Lower lobe of right lung (tissue), 2 donors: Measurements from ENCODE around the gene TMED7. TPM values are rescaled to one million over a fixed set of nuclear protein-coding genes. Genes with fewer than 3 reads are reported as not detected.

Experiments
- ATAC-seq, 2 donors: fragments of 200-7000 bp; cut with Tn5 transposase; one replicate each; pipeline ENCODE4 v1.9.1; 2020 to 2022; ENCODE audit warnings: mild to moderate bottlenecking in 2 of 2, moderate library complexity in 2 of 2
- DNase-seq: peaks from one replicate; pipeline ENCODE4 v3.0.0-alpha.2; 2020
- H3K27ac ChIP-seq: fragments of 200-600 bp; one replicate; pipeline ENCODE4 v1.8.0; 2022
- H3K27me3 ChIP-seq: fragments of 200-600 bp; one replicate; pipeline ENCODE4 v1.8.0; 2022; ENCODE audit warnings: low read depth
- H3K36me3 ChIP-seq: fragments of 200-600 bp; one replicate; pipeline ENCODE4 v1.8.0; 2022; ENCODE audit warnings: mild to moderate bottlenecking
- H3K4me1 ChIP-seq: fragments of 200-600 bp; one replicate; pipeline ENCODE4 v1.8.0; 2022
- H3K4me3 ChIP-seq: fragments of 200-600 bp; one replicate; pipeline ENCODE4 v1.8.0; 2022; ENCODE audit warnings: mild to moderate bottlenecking
- H3K9me3 ChIP-seq: fragments of 200-600 bp; one replicate; pipeline ENCODE4 v1.8.0; 2022
- CTCF ChIP-seq: fragments of 200-600 bp; IDR thresholded peaks from one replicate; pipeline ENCODE4 v1.8.0; 2022; ENCODE audit warnings: antibody characterized with exemption, mild to moderate bottlenecking
- intact Hi-C: fragments of 100-400 bp; cut with DNase I; formaldehyde crosslinking; loops from one replicate; pipeline ENCODE4 v1.11.0; 2022
- total RNA-seq: library from RNA; stranded (reverse); fragmentation: NEBNext Ultra II Directional; extraction: Animal tissue kit (Norgen Biotek cat#: 25700); gene quantifications from one replicate; pipeline ENCODE4 v1.2.1, GENCODE V29; 2021
- donor health status: DM: no; HTN: yes; CAD: no; lungs with severe emphysema.

TMED7 gene
- total RNA-seq, 1 donor from 2014 or later: 82.2 TPM

DNA sequence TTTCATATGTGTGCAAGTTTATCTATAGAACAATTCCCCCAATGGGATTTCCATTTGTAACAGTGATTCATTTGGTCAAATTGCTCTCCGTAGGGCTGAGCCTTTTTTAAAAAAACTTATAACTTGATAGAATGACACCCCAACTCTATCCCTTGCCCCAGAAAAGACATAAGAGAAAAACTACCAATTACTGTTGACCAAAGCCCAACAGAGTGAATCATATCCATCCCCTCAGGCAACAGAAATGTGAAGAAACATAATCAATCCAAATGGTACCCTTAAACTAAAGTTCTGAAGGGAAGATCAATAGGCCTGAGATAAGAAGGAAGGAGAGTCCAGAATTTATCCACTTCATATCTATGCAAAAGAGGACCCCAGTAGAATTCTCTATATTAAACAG is 41.3 kb downstream of the TMED7 start:
- intact Hi-C loops: no loop called here
- H3K36me3 ChIP-seq: no peaks in the 10 kb centered on the region
- no peak for TF ChIP-seq CTCF
- H3K4me3 ChIP-seq: no peak overlapping the region
- no peaks in the 10 kb centered on the region for H3K9me3 ChIP-seq
- ATAC-seq (no peak), DNase-seq (no peak)
- no peaks in the 10 kb centered on the region for H3K27me3 ChIP-seq
- H3K27ac ChIP-seq: no peak overlapping the region
- no peaks in the 10 kb centered on the region for H3K4me1 ChIP-seq

DNA sequence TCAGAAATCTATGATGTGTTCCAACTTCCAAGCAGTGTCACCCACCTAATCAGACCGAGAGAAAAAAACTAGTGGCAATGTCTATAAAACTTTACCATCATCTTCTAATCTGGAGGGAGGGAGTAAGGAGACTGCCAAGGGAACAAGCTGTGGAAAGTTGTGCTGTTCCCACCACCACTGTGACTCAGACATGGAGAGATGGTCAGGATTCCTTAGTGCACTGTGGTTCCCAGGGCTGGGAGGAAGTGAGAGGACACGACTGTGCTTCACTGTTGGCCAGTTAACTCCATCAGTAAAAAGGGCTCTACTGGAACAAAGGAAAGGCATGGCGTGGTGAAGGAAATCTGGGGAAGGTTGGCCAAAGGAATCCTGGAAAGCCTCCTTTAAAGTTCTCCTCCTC is 42.4 kb downstream of the TMED7 start:
- Histone ChIP-seq H3K27me3 (no peaks in the 10 kb centered on the region), H3K4me3 (no peak overlapping the region), H3K4me1 (no peaks in the 10 kb centered on the region), H3K36me3 (no peaks in the 10 kb centered on the region), H3K27ac (no peak overlapping the region), H3K9me3 (no peaks in the 10 kb centered on the region)
- no peak for TF ChIP-seq CTCF
- intact Hi-C loops: no loop called here
- DNase-seq (no peak), ATAC-seq (no peak)

- H3K27me3 ChIP-seq: no peaks in the 10 kb centered on the region
- H3K4me3 ChIP-seq: no peak overlapping the region
- intact Hi-C loops: no loop called here
- ATAC-seq: no peak
- TF ChIP-seq CTCF: no peak
- no peak for DNase-seq
- no peaks in the 10 kb centered on the region for H3K4me1 ChIP-seq
- H3K9me3 ChIP-seq: no peaks in the 10 kb centered on the region
- H3K36me3 ChIP-seq: peaks cover 6% of the 10 kb centered on the region
- no peak overlapping the region for H3K27ac ChIP-seq
Measured at GRCh38 chr5:115580941-115581340, 44.9 kb downstream of the TMED7 start.

- H3K36me3 ChIP-seq: peaks cover 6% of the 10 kb centered on the region
- TF ChIP-seq CTCF: no peak
- no peak overlapping the region for H3K4me3 ChIP-seq
- no peaks in the 10 kb centered on the region for H3K4me1 ChIP-seq
- no peak for DNase-seq
- intact Hi-C loops: no loop called here
- no peaks in the 10 kb centered on the region for H3K27me3 ChIP-seq
- H3K9me3 ChIP-seq: no peaks in the 10 kb centered on the region
- no peak for ATAC-seq
- H3K27ac ChIP-seq: no peak overlapping the region
Measured at GRCh38 chr5:115579747-115580173, 46.1 kb downstream of the TMED7 start.

DNA sequence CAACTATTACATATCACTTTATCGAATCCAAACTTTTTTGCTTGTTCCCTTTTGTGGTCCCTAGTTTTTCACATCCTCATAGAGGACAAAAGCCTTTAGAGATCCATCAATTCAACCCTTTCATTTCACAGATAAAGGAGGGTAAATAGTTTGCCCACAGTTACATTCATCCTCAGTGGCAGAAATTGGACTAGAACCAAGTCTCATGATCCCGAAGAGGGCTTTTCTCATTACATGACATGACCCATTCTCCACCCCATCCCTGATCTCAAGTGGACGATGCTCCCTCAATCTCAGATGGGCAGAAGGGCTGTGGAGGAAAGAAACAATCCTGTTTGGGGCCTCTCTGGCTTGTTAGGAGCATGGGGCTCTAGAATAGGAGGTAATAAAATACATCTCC is 46.6 kb downstream of the TMED7 start:
- no peaks in the 10 kb centered on the region for H3K9me3 ChIP-seq
- peaks cover 6% of the 10 kb centered on the region for H3K36me3 ChIP-seq
- H3K4me3 ChIP-seq: no peak overlapping the region
- no peak overlapping the region for H3K27ac ChIP-seq
- no peak for ATAC-seq
- no peaks in the 10 kb centered on the region for H3K27me3 ChIP-seq
- no peak for TF ChIP-seq CTCF
- DNase-seq: no peak
- H3K4me1 ChIP-seq: no peaks in the 10 kb centered on the region
- intact Hi-C loops: no loop called here

- no peaks in the 10 kb centered on the region for H3K9me3 ChIP-seq
- H3K27me3 ChIP-seq: no peaks in the 10 kb centered on the region
- H3K4me1 ChIP-seq: no peaks in the 10 kb centered on the region
- no peak for TF ChIP-seq CTCF
- H3K27ac ChIP-seq: no peak overlapping the region
- ATAC-seq (no peak), DNase-seq (no peak)
- peaks cover 6% of the 10 kb centered on the region for H3K36me3 ChIP-seq
- intact Hi-C loops: no loop called here
- no peak overlapping the region for H3K4me3 ChIP-seq
Measured at GRCh38 chr5:115578657-115579056, 47.2 kb downstream of the TMED7 start.
